SK-MEL-5 (cell line): ENCODE results near the gene IL19. TPM values are rescaled to one million over a fixed set of nuclear protein-coding genes. Genes with fewer than 3 reads are reported as not detected.
"Not testable (repeated sequence)": the region's sequence is repeated elsewhere in the genome, so short reads cannot be mapped to it uniquely, and the experiment has no call there.

Source experiments
- DNase-seq: peaks from one replicate; pipeline ENCODE4 v3.0.0-alpha.2; 2016; ENCODE audit warnings: low read depth, low spot score
- in situ Hi-C: cut with HindIII; loops from 2 replicates; pipeline ENCODE4 v1.10.0; 2016; ENCODE audit warnings: low sequenced_read_pairs, high pct_unique_total_duplicates, low pct_unique_long_range_greater_than_20kb
- total RNA-seq: library from RNA; depleted of rRNA; stranded (reverse); fragments of >200 nt; shearing (Covaris generic); gene quantifications from 2 replicates; pipeline ENCODE4 v1.2.3, GENCODE V29; 2014

IL19 gene
- total RNA-seq, 1 experiment from 2014 or later = 0.26 TPM

GRCh38 chr1:206835186-206835585 is 64.6 kb downstream of the IL19 start:
- in situ Hi-C loops = no loop called here
- DNase-seq = no peak

GRCh38 chr1:206836111-206836510 is 65.5 kb downstream of the IL19 start:
- in situ Hi-C loops = no loop called here

DNA sequence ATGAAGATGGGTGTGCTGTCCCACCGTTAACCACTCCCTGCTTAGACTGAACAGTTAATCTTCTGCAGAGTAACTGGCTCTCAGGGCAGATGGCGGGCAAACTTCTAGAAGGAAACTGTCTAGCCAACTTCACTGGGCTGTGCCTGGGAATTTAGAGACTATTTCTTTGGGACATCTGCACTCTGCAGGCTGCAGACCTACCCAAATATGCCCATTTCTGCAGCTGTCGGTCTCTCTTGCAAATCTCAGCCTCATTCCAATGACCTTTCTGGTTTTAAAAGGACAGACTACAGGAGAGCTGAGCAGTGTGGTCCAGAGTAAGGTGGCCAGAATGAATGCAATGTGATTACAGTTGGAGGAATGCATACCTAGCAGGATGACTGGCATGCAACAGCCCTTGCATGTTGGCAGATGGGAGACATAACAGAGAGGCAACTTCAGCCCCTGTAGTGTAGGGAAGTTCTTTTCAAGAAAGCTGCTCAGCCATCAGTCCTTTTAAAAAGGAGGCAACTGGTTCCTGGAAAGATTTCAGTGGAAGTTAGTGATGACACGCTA is 68.5 kb downstream of the IL19 start:
- in situ Hi-C loops = no loop called here
- DNase-seq = no peak

More at GRCh38 chr1:206836111-206836510, 65.5 kb downstream of the IL19 start:
- DNase-seq = no peak

GRCh38 chr1:206839857-206840256 is 69.3 kb downstream of the IL19 start:
- in situ Hi-C loops = no loop called here
- DNase-seq = no peak

DNA sequence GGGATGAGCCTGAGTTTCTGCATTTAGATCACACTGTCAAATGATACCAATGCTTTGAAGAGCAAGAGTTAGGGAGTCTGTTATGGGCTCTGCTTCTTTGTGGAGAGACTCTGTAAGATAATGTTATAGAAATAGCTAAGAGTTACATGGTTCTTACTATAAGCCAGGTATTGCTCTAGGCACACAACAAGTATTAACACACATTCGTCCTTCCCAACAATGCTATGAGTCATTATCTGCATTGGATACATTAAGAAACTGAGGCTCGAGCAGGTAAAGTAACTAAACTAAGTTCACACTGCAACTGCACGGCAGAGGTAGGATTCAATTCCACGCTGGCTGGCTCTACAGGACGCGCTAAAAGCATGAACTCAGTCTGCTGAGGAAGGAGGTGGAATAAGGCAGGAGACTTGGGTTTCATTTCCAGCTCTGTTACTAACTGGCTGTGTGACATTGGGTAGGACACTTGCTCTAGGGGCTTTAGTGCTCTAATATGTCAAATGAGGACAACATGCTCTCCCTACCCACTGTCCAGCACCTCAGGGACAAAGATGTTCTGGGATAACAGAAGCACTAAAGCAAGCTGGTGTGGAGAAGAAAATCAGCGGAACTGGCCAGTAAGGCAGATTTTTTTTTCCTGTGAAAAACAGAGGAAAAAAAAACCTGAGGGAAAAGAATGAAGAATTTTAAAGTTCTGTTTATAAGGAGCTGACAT is 71.2 kb downstream of the IL19 start:
- no peak for DNase-seq
- in situ Hi-C loops = no loop called here

- in situ Hi-C loops = no loop called here
- no peak for DNase-seq
Observed at GRCh38 chr1:206842854-206843253, 72.3 kb downstream of the IL19 start.

DNA sequence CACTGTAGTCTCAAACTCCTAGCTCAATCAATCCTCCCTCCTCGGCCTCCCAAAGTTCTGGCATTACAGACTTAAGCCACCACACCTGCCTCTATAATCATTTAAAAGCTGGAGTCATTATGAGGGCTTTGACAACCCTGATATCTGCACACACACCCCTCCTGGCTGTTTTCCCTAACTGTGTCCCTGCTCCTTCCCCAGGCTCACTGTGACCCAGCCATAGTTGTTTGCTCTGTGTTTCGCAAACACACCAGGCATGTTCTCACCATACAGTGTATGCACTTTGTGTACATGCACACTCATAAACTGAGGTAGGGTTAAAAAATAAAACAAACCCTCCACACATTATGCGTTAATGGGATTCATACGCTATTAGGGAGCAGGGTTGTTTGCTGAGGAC is 73.1 kb downstream of the IL19 start:
- in situ Hi-C loops = no loop called here
- no peak for DNase-seq

GRCh38 chr1:206846487-206846886 is 75.9 kb downstream of the IL19 start:
- DNase-seq = no peak
- in situ Hi-C loops = no loop called here

- in situ Hi-C loops = no loop called here
- DNase-seq = no peak
Observed at GRCh38 chr1:206847337-206847834, 76.8 kb downstream of the IL19 start.

GRCh38 chr1:206847946-206848345 is 77.4 kb downstream of the IL19 start:
- in situ Hi-C loops = no loop called here
- DNase-seq = no peak

GRCh38 chr1:206850401-206850800 is 79.8 kb downstream of the IL19 start:
- in situ Hi-C loops = no loop called here
- DNase-seq = no peak

- no peak for DNase-seq
- in situ Hi-C loops = no loop called here
Observed at GRCh38 chr1:206851341-206852010, 80.9 kb downstream of the IL19 start.

- in situ Hi-C loops, DNase-seq: not testable (repeated sequence)
Observed at GRCh38 chr1:206852662-206853061, 82.1 kb downstream of the IL19 start.

GRCh38 chr1:206853696-206854095 is 83.1 kb downstream of the IL19 start:
- DNase-seq, in situ Hi-C loops: not testable (repeated sequence)

GRCh38 chr1:206854401-206855129 is 84.0 kb downstream of the IL19 start:
- in situ Hi-C loops = no loop called here
- DNase-seq = no peak

DNA sequence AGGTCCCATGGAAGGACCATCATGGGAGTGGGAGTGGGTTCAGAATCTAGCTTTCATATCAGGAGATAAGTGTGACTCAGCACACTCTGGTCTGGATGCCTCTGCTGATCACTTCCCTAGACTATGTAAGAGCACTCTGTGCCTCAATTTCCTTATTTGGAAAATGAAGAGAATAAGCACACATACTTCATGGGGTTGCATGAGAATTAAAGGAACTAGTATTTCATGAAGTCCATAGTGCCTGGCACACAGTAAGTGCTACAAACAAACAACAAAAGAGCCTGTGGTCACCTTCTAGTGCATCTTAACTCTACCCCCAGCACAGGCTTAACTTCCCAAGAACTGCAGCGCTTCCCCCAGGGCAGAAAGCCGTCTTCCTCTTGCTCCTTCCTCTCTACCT is 85.3 kb downstream of the IL19 start:
- in situ Hi-C loops = no loop called here
- no peak for DNase-seq

DNA sequence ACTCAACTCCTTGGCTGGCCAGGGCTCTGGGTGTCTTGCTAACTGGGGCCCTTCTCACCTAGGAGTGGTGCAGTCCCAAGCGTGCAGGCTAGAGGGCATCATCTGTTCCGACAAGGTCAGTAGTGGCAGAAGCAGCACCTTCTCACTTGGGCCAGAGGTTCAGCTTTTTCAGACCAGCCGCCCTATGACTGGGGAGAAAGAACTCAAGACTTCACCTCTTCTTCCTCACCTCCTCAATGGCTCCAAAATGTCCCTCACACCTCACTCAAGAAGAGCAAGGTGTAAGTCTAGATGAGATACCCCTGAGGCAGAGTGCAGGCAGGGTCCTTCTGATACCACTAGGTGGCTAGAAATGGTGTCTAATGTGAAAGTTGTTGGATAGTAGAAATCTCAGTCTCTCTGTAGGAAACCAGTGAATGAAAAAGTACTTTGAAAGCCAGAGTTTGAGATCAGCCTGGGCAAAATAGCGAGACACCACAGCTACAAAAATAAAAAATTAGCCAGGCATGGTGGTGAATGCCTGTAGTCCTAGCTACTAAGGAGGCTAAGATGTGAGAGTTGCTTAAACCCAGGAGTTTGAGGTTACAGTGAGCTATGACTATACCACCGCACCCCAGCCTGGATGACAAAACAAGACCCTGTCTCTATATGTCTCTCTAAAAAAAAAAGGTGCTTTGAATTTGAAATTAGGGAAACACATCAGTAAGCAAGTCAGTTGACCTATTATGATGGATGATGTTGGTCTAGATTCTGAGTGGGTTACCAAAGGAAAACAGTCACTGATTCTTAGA is 86.3 kb downstream of the IL19 start:
- in situ Hi-C loops = no loop called here
- DNase-seq = peak; percentile 52
